HAP-1 (cell line): Measurements from ENCODE around the gene PAXX.

Source experiments
- DNase-seq, 2 experiments: peaks; one replicate each; pipeline ENCODE4 v3.0.0-alpha.2; 2016 to 2020; ENCODE audit warnings: low spot score in 2 of 2
- H3K27me3 ChIP-seq: fragments of 250-450 bp; sonication (Bioruptor Pico); 2 replicates; pipeline ENCODE4 v1.5.1; 2020; ENCODE audit warnings: low read depth, mild to moderate bottlenecking, moderate library complexity
- H3K36me3 ChIP-seq: fragments of 250-450 bp; sonication (Bioruptor Pico); replicated peaks from 2 replicates; pipeline ENCODE4 v1.5.1; 2020; ENCODE audit warnings: mild to moderate bottlenecking
- H3K4me1 ChIP-seq: fragments of 250-450 bp; sonication (Bioruptor Pico); 2 replicates; pipeline ENCODE4 v1.5.1; 2020; ENCODE audit warnings: mild to moderate bottlenecking
- H3K4me3 ChIP-seq: fragments of 250-450 bp; sonication (Bioruptor Pico); 2 replicates; pipeline ENCODE4 v1.5.1; 2020; ENCODE audit warnings: mild to moderate bottlenecking, moderate library complexity
- H3K9me3 ChIP-seq: fragments of 250-450 bp; sonication (Bioruptor Pico); 2 replicates; pipeline ENCODE4 v1.5.1; 2020; ENCODE audit warnings: mild to moderate bottlenecking, moderate library complexity
- in situ Hi-C: fragments of 300-500 bp; cut with MboI; formaldehyde crosslinking; loops from 3 replicates; pipeline ENCODE4 v1.14.3; 2020; ENCODE audit warnings: low sequenced_read_pairs, inconsistent platforms, mixed read lengths

Gene PAXX

GRCh38 chr9:136965771-136966484 is 26.3 kb upstream of the PAXX start:
- H3K4me3 ChIP-seq, result no peak overlapping the region; the same call in 1 of the 2 replicates
- peak; percentile 18 to 55 for DNase-seq
- no peaks in the 10 kb centered on the region for H3K36me3 ChIP-seq
- no peaks in the 10 kb centered on the region for H3K27me3 ChIP-seq
- in situ Hi-C loops, result no loop called here
- no peaks in the 10 kb centered on the region for H3K9me3 ChIP-seq
- H3K4me1 ChIP-seq, result peaks cover 8% of the 10 kb centered on the region

DNA sequence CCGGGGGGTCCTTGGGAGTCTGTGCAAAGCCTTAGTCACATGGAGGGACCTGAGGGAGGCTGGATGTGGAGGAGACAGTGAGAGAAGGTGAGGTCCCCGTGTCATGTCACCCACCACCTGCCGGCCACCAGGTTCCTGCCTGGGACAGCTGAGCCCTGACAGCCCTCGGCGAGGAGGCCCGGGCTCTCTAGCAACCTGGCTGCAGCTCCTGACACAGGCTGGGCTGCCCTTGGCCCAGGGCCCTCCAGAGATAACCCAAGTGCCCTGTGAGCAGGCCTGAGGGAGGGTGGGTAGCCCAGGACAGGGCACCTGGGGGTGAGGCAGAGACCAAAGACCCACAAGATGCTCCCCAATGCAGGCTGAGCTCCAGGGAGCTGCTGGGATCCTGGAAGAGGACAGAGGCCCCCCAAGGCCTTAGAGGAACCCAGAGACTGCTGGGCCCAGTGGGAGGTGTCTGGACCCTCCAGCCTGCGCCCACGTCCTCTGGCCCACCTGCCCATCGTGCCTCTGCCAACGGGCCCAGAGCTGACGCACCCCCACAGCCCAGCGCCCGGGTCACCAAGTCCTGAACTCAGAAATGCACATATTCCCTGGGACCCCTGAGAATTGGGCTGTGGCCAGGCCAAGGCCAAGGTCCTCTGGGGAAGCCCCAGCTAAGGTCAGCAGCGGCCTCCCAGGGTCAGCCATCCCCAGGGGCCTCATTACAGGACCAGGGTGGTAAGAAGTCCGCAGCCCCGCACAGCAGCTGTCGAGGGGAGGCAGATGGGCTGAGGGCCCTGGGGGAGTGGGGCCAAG is 23.7 kb upstream of the PAXX start:
- H3K4me1 ChIP-seq, result peaks cover 8% of the 10 kb centered on the region
- in situ Hi-C loops, result no loop called here
- no peaks in the 10 kb centered on the region for H3K9me3 ChIP-seq
- no peaks in the 10 kb centered on the region for H3K36me3 ChIP-seq
- H3K4me3 ChIP-seq, result no peak overlapping the region
- H3K27me3 ChIP-seq, result no peaks in the 10 kb centered on the region
- DNase-seq, result no peak

- in situ Hi-C loops, result no loop called here
- DNase-seq, result no peak
- no peaks in the 10 kb centered on the region for H3K27me3 ChIP-seq
- no peak overlapping the region for H3K4me3 ChIP-seq
- H3K4me1 ChIP-seq, result peaks cover 8% of the 10 kb centered on the region
- H3K9me3 ChIP-seq, result no peaks in the 10 kb centered on the region
- H3K36me3 ChIP-seq, result no peaks in the 10 kb centered on the region
These were observed 23.1 kb upstream of the PAXX start for GRCh38 chr9:136969150-136969549.

- Histone ChIP-seq H3K4me3 (no peak overlapping the region), H3K36me3 (no peaks in the 10 kb centered on the region), H3K4me1 (peaks cover 8% of the 10 kb centered on the region), H3K27me3 (no peaks in the 10 kb centered on the region), H3K9me3 (no peaks in the 10 kb centered on the region)
- in situ Hi-C loops, result no loop called here
- DNase-seq, result no peak
These were observed 22.4 kb upstream of the PAXX start for GRCh38 chr9:136969774-136970173.

GRCh38 chr9:136970361-136970760 is 21.9 kb upstream of the PAXX start:
- DNase-seq, result no peak
- H3K9me3 ChIP-seq, result no peaks in the 10 kb centered on the region
- H3K4me1 ChIP-seq, result peaks cover 8% of the 10 kb centered on the region
- no peaks in the 10 kb centered on the region for H3K27me3 ChIP-seq
- no peak overlapping the region for H3K4me3 ChIP-seq
- H3K36me3 ChIP-seq, result no peaks in the 10 kb centered on the region
- in situ Hi-C loops, result no loop called here

DNA sequence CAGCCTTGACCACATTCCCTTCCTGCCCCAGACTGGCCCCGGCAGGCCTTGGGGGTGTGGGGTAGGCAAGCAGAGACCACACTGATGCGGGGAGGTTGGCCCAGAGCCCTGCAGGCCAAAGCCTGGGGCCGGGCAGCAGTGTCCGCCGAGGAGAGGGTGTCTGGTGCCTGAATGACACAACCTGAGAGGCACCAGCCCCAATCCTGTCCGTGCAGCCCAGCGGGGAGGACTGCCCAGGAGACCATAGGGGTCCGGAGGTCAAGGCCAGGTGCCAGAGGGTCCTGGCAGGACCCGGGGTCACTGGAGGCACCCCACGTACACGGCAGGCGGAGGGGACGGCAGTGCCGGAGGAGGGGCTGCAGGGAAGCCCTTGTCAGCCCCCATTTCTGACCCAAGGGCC is 20.5 kb upstream of the PAXX start:
- no peak for DNase-seq
- Histone ChIP-seq H3K9me3 (no peaks in the 10 kb centered on the region), H3K4me1 (no peaks in the 10 kb centered on the region), H3K36me3 (no peaks in the 10 kb centered on the region), H3K4me3 (no peak overlapping the region), H3K27me3 (no peaks in the 10 kb centered on the region)
- in situ Hi-C loops, result no loop called here

DNA sequence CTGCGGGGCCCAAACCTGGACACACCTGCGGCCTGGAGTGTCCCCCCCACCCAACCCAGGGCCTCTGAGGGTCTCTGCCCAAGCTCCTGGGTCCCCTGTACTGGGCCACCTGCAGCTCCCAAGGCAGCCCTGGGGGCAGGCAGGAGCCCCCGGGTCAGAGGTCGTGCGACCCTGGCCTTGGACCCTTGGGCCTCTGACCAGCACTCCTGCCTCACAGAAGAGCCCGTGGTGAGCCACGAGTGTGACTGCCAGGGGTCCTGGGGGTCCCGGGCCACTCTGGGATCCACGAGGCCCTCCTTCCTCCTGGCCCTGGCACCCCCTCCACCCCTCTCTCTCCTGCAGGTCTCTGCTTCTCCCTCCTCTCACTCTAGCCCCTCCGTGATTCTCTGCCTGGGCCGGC is 19.9 kb upstream of the PAXX start:
- H3K27me3 ChIP-seq, result no peaks in the 10 kb centered on the region
- H3K4me3 ChIP-seq, result no peak overlapping the region
- H3K4me1 ChIP-seq, result no peaks in the 10 kb centered on the region
- H3K36me3 ChIP-seq, result no peaks in the 10 kb centered on the region
- no peaks in the 10 kb centered on the region for H3K9me3 ChIP-seq
- DNase-seq, result no peak
- in situ Hi-C loops, result no loop called here

DNA sequence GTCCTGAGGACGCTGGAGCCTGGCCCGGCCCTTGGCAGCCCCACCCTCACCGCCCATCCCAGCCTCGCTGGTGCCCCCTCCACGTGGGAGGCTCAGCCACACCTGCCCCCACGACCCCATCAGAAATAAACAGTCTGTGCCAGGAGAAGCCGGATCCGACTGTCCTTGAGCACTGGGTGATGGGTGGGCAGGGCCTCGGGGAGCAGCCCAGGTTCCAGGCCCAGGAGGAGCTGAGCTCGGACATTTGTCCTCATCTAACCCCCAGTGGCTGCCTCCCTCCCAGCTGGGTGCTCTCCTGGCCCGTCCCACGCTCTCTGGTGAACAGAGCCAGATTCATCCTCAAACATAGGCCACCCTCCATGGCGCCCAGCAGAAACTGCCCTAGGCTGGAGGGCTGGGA is 19.5 kb upstream of the PAXX start:
- no peaks in the 10 kb centered on the region for H3K9me3 ChIP-seq
- in situ Hi-C loops, result no loop called here
- no peaks in the 10 kb centered on the region for H3K4me1 ChIP-seq
- no peak overlapping the region for H3K4me3 ChIP-seq
- DNase-seq, result no peak
- no peaks in the 10 kb centered on the region; the same call in 1 of the 2 replicates for H3K27me3 ChIP-seq
- H3K36me3 ChIP-seq, result no peaks in the 10 kb centered on the region

GRCh38 chr9:136973618-136974617 is 18.3 kb upstream of the PAXX start:
- H3K27me3 ChIP-seq, result no peaks in the 10 kb centered on the region; the same call in 1 of the 2 replicates
- H3K9me3 ChIP-seq, result no peaks in the 10 kb centered on the region
- in situ Hi-C loops, result no loop called here
- H3K4me1 ChIP-seq, result no peaks in the 10 kb centered on the region
- H3K36me3 ChIP-seq, result no peaks in the 10 kb centered on the region
- no peak overlapping the region for H3K4me3 ChIP-seq
- DNase-seq, result no peak

DNA sequence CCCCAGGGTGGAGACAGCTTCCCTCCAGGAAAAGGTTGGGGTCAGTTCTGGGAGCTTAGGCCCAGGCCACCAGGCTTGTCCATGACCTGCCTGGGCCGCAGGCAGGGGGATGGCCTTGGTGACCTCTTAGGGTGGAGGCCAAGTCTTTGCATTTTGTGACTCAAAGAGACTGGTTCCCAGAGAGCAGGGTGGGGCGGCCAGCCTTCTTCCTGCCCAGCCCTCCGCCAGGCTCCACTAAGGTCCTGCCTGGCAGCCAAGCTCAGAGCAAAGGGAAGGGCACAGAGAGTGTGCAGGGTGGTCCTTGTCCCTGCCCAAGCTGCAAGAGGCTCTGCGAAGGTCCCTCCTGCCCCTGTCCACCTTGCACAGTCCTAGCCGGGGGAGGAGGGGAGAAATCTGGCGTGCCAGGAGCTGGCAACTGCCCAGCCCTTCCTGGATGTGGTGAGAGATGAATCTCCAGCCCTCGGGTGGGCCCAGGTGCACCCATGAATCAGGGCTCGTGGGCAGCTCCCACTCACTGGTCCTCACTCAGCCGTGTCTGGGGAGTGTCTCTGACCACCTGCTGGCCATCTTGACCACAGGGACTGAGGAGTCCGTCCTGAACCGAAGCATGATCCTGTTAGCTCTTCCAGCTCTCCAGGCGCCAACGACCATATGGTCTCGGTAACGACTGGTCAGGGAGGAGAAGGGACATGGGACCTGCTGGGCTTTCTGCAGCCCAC is 17.2 kb upstream of the PAXX start:
- DNase-seq, result no peak
- Histone ChIP-seq H3K36me3 (no peaks in the 10 kb centered on the region), H3K9me3 (no peaks in the 10 kb centered on the region), H3K4me1 (no peaks in the 10 kb centered on the region), H3K4me3 (no peak overlapping the region), H3K27me3 (no peaks in the 10 kb centered on the region; the same call in 1 of the 2 replicates)
- in situ Hi-C loops, result no loop called here

DNA sequence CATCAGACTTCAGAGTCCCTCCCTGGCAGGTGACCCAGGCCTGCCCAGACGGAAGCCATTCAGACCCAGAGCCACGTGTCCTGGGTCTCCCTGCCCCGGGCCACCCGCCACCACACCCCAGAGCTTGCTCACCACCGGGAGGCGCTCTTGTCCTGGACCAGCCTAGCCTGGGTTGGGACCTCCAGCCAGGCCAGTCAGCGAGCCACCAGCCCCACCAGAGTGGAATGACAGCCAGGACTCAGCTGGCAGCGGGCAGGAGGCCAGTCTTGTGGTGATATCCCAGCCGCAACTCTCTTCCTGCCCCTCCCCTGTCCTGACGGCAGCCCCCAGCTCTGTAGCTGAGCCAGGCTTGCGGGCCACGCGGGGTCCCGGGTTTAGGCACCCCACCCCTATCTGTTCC is 16.6 kb upstream of the PAXX start:
- in situ Hi-C loops, result no loop called here
- H3K27me3 ChIP-seq, result no peaks in the 10 kb centered on the region; the same call in 1 of the 2 replicates

GRCh38 chr9:136977223-136977622 is 15.0 kb upstream of the PAXX start, which contains the start of gene PTGDS:
TSS of gene PTGDS (plus strand) at chr9:136977504. CDS start at chr9:136977579, 75 bp downstream.
- DNase-seq, result no peak
- Histone ChIP-seq H3K36me3 (no peaks in the 10 kb centered on the region), H3K9me3 (no peaks in the 10 kb centered on the region), H3K4me3 (no peak within 1 kb of the TSS), H3K27me3 (no peaks in the 10 kb centered on the region; the same call in 1 of the 2 replicates), H3K4me1 (no peaks in the 10 kb centered on the region)
- in situ Hi-C loops, result no loop called here

More for the DNA sequence above, 16.6 kb upstream of the PAXX start:
- Histone ChIP-seq H3K36me3 (no peaks in the 10 kb centered on the region), H3K4me1 (no peaks in the 10 kb centered on the region), H3K9me3 (no peaks in the 10 kb centered on the region), H3K4me3 (no peak overlapping the region)
- DNase-seq, result peak in 1 of 2 experiments; percentile 68

DNA sequence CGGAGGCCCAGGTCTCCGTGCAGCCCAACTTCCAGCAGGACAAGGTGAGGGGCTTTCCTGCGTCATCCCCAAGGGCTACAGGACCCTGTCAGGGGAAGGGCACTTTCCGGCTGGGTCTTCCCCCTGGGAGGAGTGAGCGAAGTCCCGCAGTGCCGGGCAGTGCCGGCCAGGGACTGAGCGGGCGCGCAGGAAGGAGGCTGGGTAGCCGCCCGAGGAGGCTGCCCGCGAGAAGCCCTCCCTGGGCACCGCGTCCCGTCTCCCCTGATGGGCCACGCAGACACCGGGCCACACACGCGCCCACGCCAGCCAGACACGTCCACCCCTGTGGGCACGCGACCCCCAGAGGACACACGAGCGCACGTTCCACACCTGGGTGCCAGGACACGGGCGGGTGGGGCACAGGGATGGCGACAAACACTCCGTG is 14.6 kb upstream of the PAXX start:
- in situ Hi-C loops, result no loop called here
- Histone ChIP-seq H3K4me3 (no peak overlapping the region), H3K9me3 (no peaks in the 10 kb centered on the region), H3K27me3 (no peaks in the 10 kb centered on the region; the same call in 1 of the 2 replicates), H3K36me3 (no peaks in the 10 kb centered on the region), H3K4me1 (no peaks in the 10 kb centered on the region)
- DNase-seq, result no peak
